Ascending aorta (tissue), 2 donors: ENCODE data around the gene RANGRF. TPM values are rescaled to one million over a fixed set of nuclear protein-coding genes. Genes with fewer than 3 reads are reported as not detected.

Source experiments
- DNase-seq, 2 donors: peaks; one replicate each; pipeline ENCODE4 v3.0.0-alpha.2; 2019; ENCODE audit warnings: low spot score in 2 of 2
- H3K27ac ChIP-seq, 2 donors: fragments of 200-600 bp; sonication (generic); one replicate each; pipeline ENCODE4 v1.5.1; 2016 to 2017; ENCODE audit warnings: mild to moderate bottlenecking in 1 of 2
- H3K27me3 ChIP-seq: fragments of 200-600 bp; sonication (generic); one replicate; pipeline ENCODE4 v1.5.1; 2017
- H3K36me3 ChIP-seq, 2 donors: fragments of 200-600 bp; sonication (generic); one replicate each; pipeline ENCODE4 v1.5.1; 2016
- H3K4me1 ChIP-seq, 2 donors: fragments of 200-600 bp; sonication (generic); one replicate each; pipeline ENCODE4 v1.5.1; 2016 to 2017; ENCODE audit warnings: mild to moderate bottlenecking in 1 of 2
- H3K4me3 ChIP-seq, 2 donors: fragments of 200-600 bp; sonication (generic); one replicate each; pipeline ENCODE4 v1.5.1; 2016 to 2017; ENCODE audit warnings: mild to moderate bottlenecking in 1 of 2
- H3K9me3 ChIP-seq, 2 donors: fragments of 200-600 bp; sonication (generic); one replicate each; pipeline ENCODE4 v1.5.1; 2016
- intact Hi-C: fragments of 100-400 bp; cut with DNase I; formaldehyde crosslinking; loops from one replicate; pipeline ENCODE4 v1.15.1; 2023
- total RNA-seq: library from RNA; depleted of rRNA; stranded (reverse); fragments of >200 nt; gene quantifications from one replicate; pipeline ENCODE4 v1.1.0, GENCODE V29; 2016
- TF ChIP-seq, protein P1 (sequence below), 3 experiments: fragments of 200-600 bp in 2 of 3; fragments of 450-650 bp in 1 of 3; sonication (generic) in 2 of 3; IDR thresholded peaks; one replicate each; pipeline ENCODE4 v1.5.1; 2016 to 2019; ENCODE audit warnings: antibody characterized with exemption in 3 of 3, mild to moderate bottlenecking in 1 of 3, moderate library complexity in 1 of 3

The RANGRF gene
- total RNA-seq, 1 donor from 2014 or later: 15.5 TPM

DNA sequence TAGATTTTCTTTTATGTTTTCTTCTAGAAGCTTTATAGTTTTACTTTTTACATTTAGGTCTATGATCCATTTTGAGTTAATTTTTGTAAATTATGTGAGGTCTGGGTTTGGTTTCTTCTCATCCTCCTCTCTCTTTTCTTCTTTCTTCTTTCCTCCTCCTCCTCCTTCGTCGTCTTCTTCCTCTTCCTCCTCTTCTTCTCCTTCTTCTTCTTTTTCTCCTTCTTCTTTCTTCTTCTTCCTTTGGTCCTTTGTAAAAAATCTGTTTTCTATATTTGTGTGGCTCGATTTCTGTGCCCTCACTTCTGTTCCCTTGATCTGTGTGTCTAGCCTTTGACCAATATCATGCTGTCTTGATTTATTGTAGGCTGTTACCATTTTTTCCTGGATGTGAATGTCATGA lies 11.8 kb downstream of the RANGRF start:
- no peak overlapping the region for H3K4me3 ChIP-seq
- no peaks in the 10 kb centered on the region for H3K27me3 ChIP-seq
- H3K27ac ChIP-seq: no peak overlapping the region
- DNase-seq: no peak
- H3K9me3 ChIP-seq: no peaks in the 10 kb centered on the region
- no peaks in the 10 kb centered on the region for H3K36me3 ChIP-seq
- TF ChIP-seq, protein P1, sequence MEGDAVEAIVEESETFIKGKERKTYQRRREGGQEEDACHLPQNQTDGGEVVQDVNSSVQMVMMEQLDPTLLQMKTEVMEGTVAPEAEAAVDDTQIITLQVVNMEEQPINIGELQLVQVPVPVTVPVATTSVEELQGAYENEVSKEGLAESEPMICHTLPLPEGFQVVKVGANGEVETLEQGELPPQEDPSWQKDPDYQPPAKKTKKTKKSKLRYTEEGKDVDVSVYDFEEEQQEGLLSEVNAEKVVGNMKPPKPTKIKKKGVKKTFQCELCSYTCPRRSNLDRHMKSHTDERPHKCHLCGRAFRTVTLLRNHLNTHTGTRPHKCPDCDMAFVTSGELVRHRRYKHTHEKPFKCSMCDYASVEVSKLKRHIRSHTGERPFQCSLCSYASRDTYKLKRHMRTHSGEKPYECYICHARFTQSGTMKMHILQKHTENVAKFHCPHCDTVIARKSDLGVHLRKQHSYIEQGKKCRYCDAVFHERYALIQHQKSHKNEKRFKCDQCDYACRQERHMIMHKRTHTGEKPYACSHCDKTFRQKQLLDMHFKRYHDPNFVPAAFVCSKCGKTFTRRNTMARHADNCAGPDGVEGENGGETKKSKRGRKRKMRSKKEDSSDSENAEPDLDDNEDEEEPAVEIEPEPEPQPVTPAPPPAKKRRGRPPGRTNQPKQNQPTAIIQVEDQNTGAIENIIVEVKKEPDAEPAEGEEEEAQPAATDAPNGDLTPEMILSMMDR (IDR thresholded peaks at IDR 0.05): no peak
- no peaks in the 10 kb centered on the region for H3K4me1 ChIP-seq
- intact Hi-C loops: loop anchor here (1.0 to 5.0 kb wide), 2 partner anchors 77 to 208 kb away; no protein-coding TSS in a partner anchor

DNA sequence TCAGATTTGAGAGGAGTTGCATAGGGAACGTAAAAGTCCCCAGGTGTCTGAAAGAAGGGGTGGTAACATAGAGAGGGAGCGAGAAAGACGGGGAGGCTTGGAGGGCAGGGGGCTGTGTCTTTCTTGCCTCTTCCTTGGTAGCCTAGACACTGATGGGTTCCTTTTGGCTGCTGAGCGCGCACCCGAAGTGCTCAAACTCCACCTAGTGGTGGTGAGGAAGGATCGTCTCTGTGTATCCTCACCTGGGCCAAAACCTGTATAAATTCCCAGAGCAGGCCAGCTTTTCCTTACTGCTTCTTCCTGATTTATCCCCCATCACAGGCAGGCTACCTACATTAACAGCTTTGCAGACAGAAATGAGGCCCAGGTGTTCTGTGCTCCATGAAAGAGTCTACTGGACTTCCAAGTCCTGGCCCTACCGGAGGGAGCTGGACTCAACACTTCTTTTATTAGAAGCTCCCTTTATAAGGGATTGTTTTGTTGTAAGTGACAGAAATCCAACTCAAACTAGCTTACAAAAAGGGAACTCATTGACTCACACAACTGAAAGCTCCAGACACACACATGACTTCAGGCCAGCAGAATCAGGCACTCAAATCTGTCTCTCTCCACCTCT lies 12.3 kb downstream of the RANGRF start:
- intact Hi-C loops: loop anchor here (1.0 to 5.0 kb wide), 3 partner anchors 77 to 240 kb away; no protein-coding TSS in a partner anchor
- Histone ChIP-seq H3K4me3 (no peak overlapping the region), H3K27ac (no peak overlapping the region), H3K4me1 (no peaks in the 10 kb centered on the region), H3K27me3 (no peaks in the 10 kb centered on the region), H3K36me3 (no peaks in the 10 kb centered on the region), H3K9me3 (no peaks in the 10 kb centered on the region)
- peak; percentile 20 to 70 for DNase-seq
- TF ChIP-seq, protein P1 (IDR thresholded peaks at IDR 0.05): peak; percentile 59 to 83 (median 76)

DNA sequence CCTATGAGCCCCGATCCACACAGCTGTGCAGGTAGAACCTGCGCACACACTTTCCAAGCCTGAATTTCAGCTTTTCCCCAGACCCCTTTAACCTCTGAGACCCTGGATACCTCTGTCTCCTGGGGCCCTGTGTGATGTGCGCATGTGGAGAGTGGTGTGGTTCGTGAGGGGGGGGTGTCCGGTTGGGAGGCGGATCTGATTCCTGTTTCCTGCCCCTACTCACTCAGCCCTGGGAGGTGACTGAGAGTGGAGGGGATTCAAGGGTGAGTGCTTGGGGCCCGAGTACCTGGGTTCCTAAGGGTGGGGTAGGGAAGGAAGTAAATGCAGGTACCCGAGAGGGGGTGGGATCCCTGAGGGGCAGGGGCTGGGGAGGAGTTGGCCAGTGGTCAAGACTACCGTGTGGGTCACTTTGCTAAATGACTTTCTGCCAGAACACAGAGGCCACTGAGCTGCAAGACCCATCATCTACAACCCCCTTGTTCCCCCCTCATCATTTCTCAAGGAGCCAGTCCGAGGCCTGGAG lies 22.2 kb downstream of the RANGRF start:
- Histone ChIP-seq H3K4me1 (no peaks in the 10 kb centered on the region), H3K27me3 (no peaks in the 10 kb centered on the region), H3K27ac (no peak overlapping the region), H3K36me3 (no peaks in the 10 kb centered on the region), H3K9me3 (no peaks in the 10 kb centered on the region), H3K4me3 (no peak overlapping the region)
- no peak for DNase-seq
- TF ChIP-seq, protein P1 (IDR thresholded peaks at IDR 0.05): no peak
- intact Hi-C loops: no loop called here

DNA sequence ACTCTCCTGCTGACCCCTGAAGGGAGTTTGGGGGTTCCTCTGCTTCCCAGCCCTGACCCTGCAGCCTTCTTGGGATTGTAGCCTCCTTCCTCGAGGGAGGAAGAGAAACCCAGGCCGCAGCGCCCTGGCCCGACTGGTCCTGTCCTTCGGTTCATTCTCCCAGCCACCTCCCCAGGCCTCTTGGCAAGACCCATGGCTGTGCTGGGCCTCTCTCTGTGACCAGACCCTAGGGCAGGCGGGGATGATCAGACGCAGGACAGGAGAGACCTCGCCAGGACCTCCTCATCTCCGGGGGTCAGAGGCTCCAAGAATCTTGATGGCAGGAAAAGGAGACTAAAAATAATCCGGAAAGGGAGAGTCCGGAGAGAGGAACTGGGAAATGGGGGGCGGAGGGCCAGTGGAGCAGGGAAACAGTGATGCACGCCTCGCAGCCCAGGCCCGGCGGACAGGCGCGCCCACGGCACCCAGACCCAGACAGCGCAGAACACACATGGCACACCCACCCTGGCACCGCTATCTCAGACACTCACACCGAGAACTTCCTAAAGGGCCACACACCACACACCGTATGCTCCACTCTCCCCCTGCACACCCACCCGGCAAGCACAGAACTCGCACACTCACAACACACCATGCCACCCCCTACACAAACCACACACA lies 22.8 kb downstream of the RANGRF start:
- intact Hi-C loops: no loop called here
- H3K36me3 ChIP-seq: no peaks in the 10 kb centered on the region
- TF ChIP-seq, protein P1 (IDR thresholded peaks at IDR 0.05): no peak
- H3K4me3 ChIP-seq: no peak overlapping the region
- H3K27me3 ChIP-seq: no peaks in the 10 kb centered on the region
- no peak for DNase-seq
- no peak overlapping the region for H3K27ac ChIP-seq
- no peaks in the 10 kb centered on the region for H3K9me3 ChIP-seq
- H3K4me1 ChIP-seq: no peaks in the 10 kb centered on the region

DNA sequence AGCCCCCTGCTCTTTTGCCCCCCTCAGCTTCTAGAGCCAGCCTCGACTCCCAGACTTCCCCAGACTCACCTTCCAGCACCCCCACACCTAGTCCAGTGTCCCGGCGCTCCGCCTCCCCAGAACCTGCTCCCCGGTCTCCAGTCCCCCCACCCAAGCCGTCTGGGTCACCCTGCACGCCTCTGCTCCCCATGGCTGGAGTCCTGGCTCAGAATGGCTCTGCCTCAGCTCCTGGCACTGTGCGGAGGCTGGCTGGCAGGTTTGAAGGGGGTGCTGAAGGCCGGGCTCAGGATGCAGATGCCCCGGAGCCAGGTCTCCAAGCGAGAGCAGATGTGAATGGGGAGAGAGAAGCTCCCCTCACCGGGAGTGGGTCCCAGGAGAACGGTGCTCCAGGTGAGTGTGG lies 23.8 kb downstream of the RANGRF start:
- no peak for DNase-seq
- intact Hi-C loops: no loop called here
- H3K4me3 ChIP-seq: no peak overlapping the region
- no peak overlapping the region for H3K27ac ChIP-seq
- no peaks in the 10 kb centered on the region for H3K36me3 ChIP-seq
- H3K4me1 ChIP-seq: no peaks in the 10 kb centered on the region
- TF ChIP-seq, protein P1 (IDR thresholded peaks at IDR 0.05): no peak
- no peaks in the 10 kb centered on the region for H3K27me3 ChIP-seq
- no peaks in the 10 kb centered on the region for H3K9me3 ChIP-seq
